ENCODE results near the gene ARFGAP2. TPM values are rescaled to one million over a fixed set of nuclear protein-coding genes. Genes with fewer than 3 reads are reported as not detected.

ARFGAP2 gene
- polyA plus RNA-seq, 1 donor (not counting 4 experiments of a cell fraction or from before 2014, with no cell fraction given): 51.0 TPM

GRCh38 chr11:47172740-47173336, 3.8 kb downstream of the ARFGAP2 start:
- Histone ChIP-seq H3K9me1 (ENCODE audit: control insufficient read depth, extremely low read depth, insufficient read depth, low read length) (no peaks in the 10 kb centered on the region), H3K4me1 (ENCODE audit: control insufficient read depth, extremely low read depth, insufficient read depth, low read length) (peaks cover 18% of the 10 kb centered on the region), H3K27ac (ENCODE audit: control insufficient read depth, insufficient read depth, low read length) (no peak overlapping the region), H3K4me3 (ENCODE audit: control insufficient read depth in 2 of 3, extremely low read depth in 1 of 3, insufficient read depth in 2 of 3, low read depth in 1 of 3, low read length in 3 of 3) (no peak overlapping the region), H3K27me3 (ENCODE audit: control insufficient read depth, extremely low read depth, insufficient read depth, low read length) (no peaks in the 10 kb centered on the region), H3K4me2 (ENCODE audit: control insufficient read depth, extremely low read depth, insufficient read depth, low read depth, low read length) (no peak overlapping the region), H3K9ac (ENCODE audit: control insufficient read depth, extremely low read depth, insufficient read depth, low read length) (no peak overlapping the region), H3K9me3 (ENCODE audit: control insufficient read depth, low read depth, low read length) (no peaks in the 10 kb centered on the region), H2AFZ (ENCODE audit: control insufficient read depth, low read length) (no peak overlapping the region), H3K36me3 (ENCODE audit: control insufficient read depth in 2 of 2, extremely low read depth in 1 of 2, insufficient read depth in 2 of 2, low read length in 2 of 2) (peaks cover 38 to 41% of the 10 kb centered on the region in 2 experiments), H3K79me2 (ENCODE audit: control insufficient read depth, insufficient read depth, low read length) (peaks cover 65% of the 10 kb centered on the region), H4K20me1 (ENCODE audit: control insufficient read depth, extremely low read depth, insufficient read depth, low read length) (peaks cover 5% of the 10 kb centered on the region)
- dilution Hi-C loops (cut with MboI; ENCODE audit: extremely low pct_ligation_motif_present, low sequenced_read_pairs): no loop called here
- TF ChIP-seq EZH2 (IDR thresholded peaks at IDR 0.05; ENCODE audit: low read length): no peak
- no peak for TF ChIP-seq CTCF (optimal IDR thresholded peaks at IDR 0.05 in 1 of 3, IDR thresholded peaks at IDR 0.05 in 1 of 3, conservative IDR thresholded peaks at IDR 0.05 in 1 of 3; ENCODE audit: extremely low read depth in 1 of 3, insufficient read depth in 2 of 3, low read length in 3 of 3)
- FAIRE-seq (no peak), DNase-seq (ENCODE audit: low read depth, low spot score) (no peak)

GRCh38 chr11:47171856-47172255, 4.8 kb downstream of the ARFGAP2 start:
- Histone ChIP-seq H3K4me1 (ENCODE audit: control insufficient read depth, extremely low read depth, insufficient read depth, low read length) (peaks cover 9% of the 10 kb centered on the region), H3K4me3 (ENCODE audit: control insufficient read depth in 2 of 3, extremely low read depth in 1 of 3, insufficient read depth in 2 of 3, low read depth in 1 of 3, low read length in 3 of 3) (no peak overlapping the region), H3K79me2 (ENCODE audit: control insufficient read depth, insufficient read depth, low read length) (peaks cover 65% of the 10 kb centered on the region), H3K27ac (ENCODE audit: control insufficient read depth, insufficient read depth, low read length) (no peak overlapping the region), H3K9me3 (ENCODE audit: control insufficient read depth, low read depth, low read length) (no peaks in the 10 kb centered on the region), H3K4me2 (ENCODE audit: control insufficient read depth, extremely low read depth, insufficient read depth, low read depth, low read length) (no peak overlapping the region), H3K9ac (ENCODE audit: control insufficient read depth, extremely low read depth, insufficient read depth, low read length) (no peak overlapping the region), H3K36me3 (ENCODE audit: control insufficient read depth in 2 of 2, extremely low read depth in 1 of 2, insufficient read depth in 2 of 2, low read length in 2 of 2) (peaks cover 42 to 50% of the 10 kb centered on the region in 2 experiments), H3K9me1 (ENCODE audit: control insufficient read depth, extremely low read depth, insufficient read depth, low read length) (no peaks in the 10 kb centered on the region), H4K20me1 (ENCODE audit: control insufficient read depth, extremely low read depth, insufficient read depth, low read length) (peaks cover 5% of the 10 kb centered on the region), H3K27me3 (ENCODE audit: control insufficient read depth, extremely low read depth, insufficient read depth, low read length) (no peaks in the 10 kb centered on the region), H2AFZ (ENCODE audit: control insufficient read depth, low read length) (no peak overlapping the region)
- dilution Hi-C loops (cut with MboI; ENCODE audit: extremely low pct_ligation_motif_present, low sequenced_read_pairs): no loop called here
- DNase-seq (ENCODE audit: low read depth, low spot score) (no peak), FAIRE-seq (no peak)
- TF ChIP-seq CTCF (optimal IDR thresholded peaks at IDR 0.05 in 1 of 3, IDR thresholded peaks at IDR 0.05 in 1 of 3, conservative IDR thresholded peaks at IDR 0.05 in 1 of 3; ENCODE audit: extremely low read depth in 1 of 3, insufficient read depth in 2 of 3, low read length in 3 of 3) (no peak), EZH2 (IDR thresholded peaks at IDR 0.05; ENCODE audit: low read length) (no peak)
